ENCODE data around the gene EPN1.
"Not testable (repeated sequence)": the region's sequence is repeated elsewhere in the genome, so short reads cannot be mapped to it uniquely, and the experiment has no call there.

The EPN1 gene

DNA sequence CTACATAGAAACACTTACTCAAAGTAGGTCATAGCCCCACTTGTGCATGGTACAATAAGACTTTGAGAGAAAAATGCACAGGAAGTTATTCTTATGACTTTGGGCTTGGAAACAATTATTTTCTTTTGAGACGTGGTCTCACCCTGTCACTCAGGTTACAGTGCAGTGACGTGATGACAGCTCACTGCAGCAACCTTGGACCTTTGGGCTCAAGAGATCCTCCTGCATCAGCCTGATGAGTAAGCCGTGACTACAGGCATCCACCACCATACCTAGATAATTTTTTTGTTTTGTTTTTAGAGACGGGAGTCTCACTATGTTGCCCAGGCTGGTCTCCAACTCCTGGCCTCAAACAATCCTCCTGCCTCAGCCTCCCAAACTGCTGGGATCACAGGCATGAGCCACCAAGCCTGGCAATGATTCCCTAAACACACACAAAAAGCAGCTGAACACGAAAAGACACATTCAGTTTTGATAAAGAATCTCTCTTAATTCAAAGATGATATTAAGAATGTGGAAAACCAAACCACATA lies 45.3 kb downstream of the EPN1 start:
- no peak for DNase-seq (ENCODE audit: low read depth in 3 of 3)

DNA sequence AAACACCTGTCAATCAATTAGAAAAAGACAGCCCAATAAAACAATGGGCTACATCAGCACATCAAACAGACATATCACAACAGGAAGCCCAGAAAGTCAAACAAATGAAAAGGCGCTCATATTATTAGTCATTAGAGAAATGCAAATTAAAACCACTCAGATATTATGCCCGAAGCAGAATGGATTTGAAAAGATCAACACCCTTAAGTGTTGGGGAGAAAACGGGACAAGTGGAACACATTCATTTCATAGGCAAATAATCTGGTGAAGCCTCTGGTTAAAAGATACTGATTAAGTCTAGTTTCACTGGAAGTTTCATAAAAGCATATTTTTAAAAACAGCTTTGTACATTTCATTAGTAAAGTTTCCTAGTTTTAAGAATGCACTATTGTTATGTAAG lies 45.8 kb downstream of the EPN1 start:
- no peak for DNase-seq (ENCODE audit: low read depth in 3 of 3)

DNA sequence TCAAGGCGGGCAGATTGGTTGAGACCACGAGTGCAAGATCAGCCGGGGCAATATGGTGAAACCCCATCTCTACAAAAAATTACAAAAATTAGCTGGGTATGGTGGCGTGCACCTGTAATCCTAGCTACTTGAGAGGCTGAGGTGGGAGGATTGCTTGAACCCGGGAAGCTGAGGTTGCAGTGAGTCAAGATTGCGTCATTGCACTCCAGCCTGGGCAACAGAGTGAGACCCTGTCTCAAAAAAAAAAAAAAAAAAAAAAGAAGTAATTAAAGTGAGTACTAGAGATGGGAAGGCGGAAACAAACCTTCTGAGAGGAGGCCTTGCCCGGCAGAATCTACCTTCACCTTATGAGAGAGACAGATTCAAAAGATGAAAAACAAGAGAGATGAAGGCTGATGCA lies 48.5 kb downstream of the EPN1 start:
- no peak for DNase-seq (ENCODE audit: low read depth in 3 of 3)

DNA sequence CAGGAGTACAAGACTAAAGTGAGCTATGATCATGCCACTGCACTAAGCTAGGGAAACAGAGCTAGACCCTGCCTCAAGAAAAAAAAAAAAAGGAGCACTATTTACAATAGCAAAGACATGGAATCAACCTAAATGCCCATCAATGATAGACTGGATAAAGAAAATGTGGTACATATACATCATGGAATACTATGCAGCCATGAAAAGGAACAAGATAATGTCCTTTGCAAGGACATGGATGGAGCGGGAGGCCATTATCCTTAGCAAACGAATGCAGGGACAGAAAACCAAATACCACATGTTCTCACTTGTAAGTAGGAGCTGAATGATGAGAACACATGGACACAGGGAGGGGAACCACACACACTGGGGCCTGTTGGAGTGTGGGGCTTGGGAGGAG lies 55.4 kb downstream of the EPN1 start:
- not testable (repeated sequence) for DNase-seq (ENCODE audit: low read depth in 3 of 3)

DNA sequence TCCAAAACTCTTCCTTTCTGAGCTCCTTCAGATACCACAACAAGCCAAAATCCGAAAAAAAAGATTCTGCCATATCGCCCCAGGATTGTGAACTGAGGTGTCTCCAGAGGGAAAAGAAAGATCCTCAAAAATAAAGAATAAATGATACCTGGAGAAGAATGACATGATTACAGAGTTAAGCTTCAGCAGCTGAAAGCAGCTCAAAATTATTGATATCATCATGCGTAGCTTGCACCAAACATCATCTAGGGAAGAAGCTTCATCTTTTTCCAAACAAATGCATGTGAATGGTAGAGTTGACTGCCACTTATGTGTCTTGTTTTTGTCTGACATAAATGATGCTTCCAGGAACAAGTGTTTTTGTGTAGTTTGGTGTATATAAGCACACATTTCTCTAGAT lies 63.3 kb downstream of the EPN1 start, which contains the start of gene NLRP9:
Gene NLRP9 (minus strand): TSS at position 101 of the 400 bp plus-strand sequence. CDS start 28 bp downstream, at position 73.
- no peak for DNase-seq (ENCODE audit: low read depth in 3 of 3)

DNA sequence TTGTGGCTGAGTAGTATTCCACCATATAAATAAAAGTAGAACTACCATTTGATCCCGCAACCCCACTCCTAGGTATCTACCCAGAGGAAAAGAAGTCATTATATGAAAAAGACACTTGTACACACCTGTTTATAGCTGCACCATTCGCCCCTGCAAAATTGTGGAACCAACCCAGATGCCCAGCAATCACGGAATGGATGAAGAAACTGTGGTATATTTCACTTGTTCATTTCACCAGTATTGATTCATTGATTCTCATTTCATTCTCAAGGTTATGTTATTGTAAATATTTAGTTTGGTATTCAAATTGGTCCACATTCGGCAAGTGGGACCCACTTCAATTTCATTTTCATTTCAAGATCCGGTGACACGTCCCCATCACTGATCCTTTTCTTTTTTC lies 75.7 kb downstream of the EPN1 start:
- no peak for DNase-seq (ENCODE audit: low read depth in 3 of 3)

DNA sequence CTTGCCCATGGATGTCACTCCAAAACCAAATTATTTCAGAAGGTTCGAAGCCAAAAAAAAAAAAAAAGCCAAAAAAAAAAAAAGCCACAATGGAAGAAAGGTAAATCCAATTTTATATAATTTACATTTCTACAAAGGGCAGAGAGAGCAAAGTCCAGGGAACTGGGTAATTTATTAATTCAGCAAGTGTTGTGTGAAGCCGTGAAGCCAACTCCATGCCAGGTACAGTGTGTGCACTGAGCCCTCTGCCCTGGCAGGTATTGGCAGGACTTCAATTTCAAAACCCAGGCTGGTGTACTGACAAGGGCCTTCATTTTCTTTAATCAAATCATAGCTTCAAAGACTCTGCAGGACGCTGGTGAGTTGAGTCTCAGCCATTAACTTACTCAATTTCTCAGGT lies 78.4 kb downstream of the EPN1 start:
- no peak for DNase-seq (ENCODE audit: low read depth in 3 of 3)

DNA sequence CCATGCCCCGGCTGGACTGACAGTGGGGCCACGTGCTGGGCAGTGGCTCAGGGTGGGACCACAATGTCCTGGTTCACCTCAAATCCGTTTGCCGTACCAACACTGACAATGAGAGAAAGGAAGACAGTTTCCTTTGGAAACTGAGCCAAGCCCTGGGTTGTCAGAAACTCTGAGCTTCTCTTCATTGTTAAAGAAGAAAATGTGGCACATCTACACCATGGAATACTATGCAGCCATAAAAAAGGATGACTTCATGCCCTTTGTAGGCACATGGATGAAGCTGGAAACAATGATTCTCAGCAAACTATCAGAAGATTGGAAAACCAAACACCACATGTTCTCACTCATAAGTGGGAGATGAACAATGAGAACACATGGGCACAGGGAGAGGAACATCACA lies 81.8 kb downstream of the EPN1 start:
- DNase-seq (ENCODE audit: low read depth in 3 of 3) = not testable (repeated sequence)

DNA sequence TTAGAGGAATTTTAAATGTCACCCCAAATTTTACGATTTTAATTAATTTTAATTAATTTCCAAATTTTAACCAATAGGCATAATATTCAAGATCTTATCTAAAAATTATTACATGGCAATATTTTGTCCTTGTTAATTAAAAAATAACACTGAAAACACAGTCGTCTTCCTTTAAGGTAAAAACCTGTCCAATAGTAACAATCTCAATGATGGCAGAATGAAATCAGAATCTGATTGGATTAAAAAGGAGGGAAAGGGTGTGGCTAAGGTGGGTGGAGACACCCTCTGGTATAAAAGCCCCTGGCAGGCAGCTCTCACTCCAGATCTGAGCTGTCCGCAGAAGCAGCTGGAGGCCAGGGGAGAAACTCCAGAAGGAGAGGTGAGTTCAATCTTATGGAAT lies 83.8 kb downstream of the EPN1 start, which contains the start of gene RFPL4A:
Gene RFPL4A (plus strand): TSS at position 301 of the 400 bp plus-strand sequence. CDS start 2,704 bp downstream, outside the sequence.
- DNase-seq (ENCODE audit: low read depth in 3 of 3) = not testable (repeated sequence)
